Midbrain (tissue), 1 donor: ENCODE results near the gene CHST15.

ENCODE experiments used
- DNase-seq: peaks from one replicate; lab custom pipeline; 2025; lab: John Stamatoyannopoulos, UW

CHST15 gene

DNA sequence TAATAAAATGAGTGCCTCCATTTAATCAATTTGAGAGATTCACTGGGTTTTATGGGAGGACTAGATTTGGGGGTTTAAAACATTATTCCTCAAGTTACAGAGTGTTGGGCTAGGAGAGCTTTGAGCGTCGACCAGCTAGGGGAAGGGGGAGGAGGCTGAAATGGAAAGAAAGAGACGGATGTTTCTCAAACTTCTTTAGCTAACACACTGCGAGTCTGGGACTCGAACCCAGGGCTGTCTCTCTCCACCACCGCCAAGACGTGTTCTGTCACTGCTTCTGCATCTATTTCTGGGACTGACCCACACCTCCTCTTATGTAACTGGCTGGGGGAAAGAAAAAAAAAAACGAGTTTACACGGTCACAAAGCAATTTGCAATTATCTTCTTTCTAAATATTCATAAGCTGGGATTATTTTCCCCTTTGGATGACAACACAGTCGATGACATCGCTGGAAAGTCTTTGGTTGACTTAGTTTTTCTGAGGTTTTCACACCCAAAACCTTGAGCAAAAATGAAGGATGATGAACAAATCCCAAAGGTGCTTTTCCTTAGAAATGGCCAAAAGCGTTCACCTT lies 27.2 kb downstream of the CHST15 start:
- no peak for DNase-seq

DNA sequence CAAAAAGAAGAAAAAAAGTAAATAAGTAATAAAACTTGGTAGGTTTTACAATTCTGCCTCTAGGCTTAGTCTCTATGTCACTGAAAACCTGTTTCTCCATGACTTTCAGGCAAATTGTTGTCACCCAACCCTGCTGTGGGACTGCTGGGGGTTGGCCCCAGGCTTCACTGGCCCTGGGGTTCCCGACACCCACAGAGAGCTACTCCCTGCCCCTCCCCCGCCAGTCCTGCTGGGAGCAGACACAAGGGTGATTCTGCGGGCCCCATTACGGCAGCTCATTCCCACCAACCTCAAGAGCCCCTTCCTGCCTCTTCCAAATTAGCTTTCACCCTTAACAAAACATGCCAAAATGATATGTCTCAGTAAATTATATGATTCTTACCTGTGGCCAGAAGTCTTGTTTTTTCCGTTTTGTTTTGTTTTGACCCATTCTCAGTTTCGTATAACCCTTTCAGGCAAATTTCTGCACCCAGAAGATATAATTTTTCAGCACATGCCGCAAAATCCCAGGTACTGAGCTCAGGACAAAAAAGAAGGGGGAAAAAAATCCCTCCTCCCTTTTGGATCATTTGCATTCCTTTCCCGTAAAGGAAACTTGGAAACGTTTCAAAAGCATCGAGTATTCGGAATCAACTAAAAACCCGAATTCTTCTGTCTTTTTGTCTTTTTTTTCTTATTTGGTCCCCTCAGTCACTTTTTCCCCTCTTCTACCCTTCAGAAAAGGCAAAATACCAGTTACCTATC lies 27.8 kb downstream of the CHST15 start:
- DNase-seq, result no peak

DNA sequence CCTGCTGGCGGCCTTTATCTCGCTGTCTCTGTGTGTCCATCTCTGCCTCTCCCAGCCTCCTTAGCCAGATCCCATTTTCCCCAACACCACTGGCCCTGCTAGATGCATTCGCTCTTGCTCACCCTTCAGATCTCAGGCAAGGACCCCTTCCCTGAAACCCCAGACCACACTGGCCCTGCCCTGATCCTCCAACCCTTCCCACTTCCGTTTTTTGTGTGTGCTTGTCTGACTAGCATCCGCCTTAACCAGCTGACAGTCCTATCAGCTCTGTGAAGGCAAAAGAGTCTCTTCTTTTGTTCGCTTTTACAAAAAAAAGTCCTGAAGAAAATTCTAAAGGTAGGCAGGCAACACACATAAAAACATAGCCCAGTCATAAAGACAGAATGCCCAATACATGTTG lies 28.7 kb downstream of the CHST15 start:
- no peak for DNase-seq

DNA sequence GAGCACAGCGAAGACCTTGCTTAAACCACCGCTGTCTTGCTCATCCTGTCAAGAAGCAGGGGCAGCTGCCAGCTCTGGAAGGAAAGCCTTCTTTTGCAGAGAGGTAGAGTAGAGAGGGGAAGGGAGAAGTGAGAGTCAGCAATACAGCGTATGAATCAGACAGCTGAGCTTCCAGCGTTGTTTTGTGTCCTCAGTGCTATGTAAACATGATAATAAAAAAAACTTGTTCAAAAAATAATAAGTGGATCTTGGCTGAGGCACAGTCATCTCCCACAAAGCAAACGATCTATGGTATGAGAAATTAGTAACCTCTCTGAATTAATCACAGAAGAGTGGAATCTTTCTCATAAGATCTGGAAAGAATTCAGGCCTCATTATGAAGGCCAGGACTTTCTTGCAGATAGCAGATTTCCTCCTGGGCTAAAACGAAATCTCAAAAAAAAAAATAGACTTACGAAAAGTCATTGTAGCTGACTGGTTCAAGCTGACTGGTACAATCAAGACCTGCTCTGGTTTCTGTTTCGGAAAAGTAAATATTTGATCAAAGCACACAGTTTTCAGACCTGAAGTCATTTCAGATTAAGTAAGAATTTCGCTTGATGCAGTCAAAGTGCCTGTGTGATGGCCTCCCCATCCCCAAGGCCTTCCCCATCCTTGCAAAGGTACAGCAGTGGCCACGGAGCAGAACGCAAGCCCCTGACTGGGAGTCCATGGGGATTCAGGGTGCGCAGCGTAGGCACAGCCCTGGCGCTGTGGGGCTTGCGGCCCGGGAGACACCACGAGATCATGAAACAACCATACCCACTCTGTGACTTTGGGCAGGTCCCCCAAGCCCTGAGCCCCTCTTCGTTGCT lies 29.4 kb downstream of the CHST15 start:
- DNase-seq, result peak; percentile 8

DNA sequence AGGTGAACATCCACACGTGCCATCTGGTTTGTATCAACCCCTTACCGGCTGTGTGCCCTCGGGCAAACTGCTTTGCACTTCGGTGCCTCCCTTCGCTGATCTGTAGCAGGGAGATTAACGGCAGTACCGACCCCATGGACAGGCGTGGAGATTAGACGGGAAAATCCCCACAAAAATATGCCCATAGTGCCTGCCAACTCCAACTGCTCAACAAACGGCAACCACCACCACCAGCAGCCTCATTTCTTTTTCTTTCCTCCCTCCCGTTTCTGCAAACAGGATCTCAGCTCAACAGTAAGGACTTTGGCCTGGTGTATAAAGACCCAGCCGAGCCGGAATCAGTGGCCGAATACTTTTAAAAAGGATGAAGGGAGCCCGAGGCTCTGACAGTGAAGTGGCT lies 31.0 kb downstream of the CHST15 start:
- DNase-seq, result no peak

DNA sequence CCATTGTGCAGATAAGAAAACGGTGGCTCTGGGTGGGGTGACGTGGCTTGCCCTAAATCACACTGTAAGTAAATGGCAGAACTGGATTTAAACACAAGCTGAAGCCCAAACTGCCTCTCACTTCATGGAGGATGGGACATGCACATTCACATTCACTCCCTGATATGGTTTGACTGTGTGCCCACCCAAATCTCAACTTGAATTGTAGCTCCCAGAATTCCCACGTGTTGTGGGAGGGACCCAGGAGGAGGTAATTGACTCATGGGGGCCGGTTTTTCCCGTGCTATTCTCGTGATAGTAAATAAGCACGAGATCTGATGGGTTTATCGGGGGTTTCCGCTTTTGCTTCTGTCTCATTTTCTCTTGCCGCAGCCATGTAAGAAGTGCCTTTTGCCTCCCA lies 32.4 kb downstream of the CHST15 start:
- no peak for DNase-seq

DNA sequence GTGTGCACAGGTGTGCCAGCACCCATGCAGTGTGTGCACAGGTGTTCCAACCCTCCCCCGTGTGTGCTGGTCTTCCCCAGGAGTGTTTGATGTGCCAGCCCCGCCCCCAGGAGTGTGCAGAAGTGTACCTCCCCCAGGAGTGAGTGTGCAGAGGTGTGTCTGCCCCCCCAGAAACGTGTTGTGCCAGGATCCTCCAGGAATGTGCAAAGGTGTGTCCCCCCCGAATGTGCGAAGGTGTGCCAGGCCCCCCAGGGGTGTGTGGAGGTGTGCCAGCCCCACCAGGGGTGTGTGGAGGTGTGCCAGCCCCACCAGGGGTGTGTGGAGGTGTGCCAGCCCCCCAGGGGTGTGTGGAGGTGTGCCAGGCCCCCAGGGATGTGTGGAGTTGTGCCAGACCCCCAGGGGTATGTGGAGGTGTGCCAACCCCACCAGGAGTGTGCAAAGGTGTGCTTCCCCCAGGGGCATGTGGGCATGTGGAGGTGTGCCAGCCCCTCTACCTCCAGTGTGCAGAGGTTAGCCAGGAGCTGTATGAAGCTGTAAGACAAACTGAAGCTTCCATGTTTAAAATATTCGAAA lies 33.2 kb downstream of the CHST15 start:
- no peak for DNase-seq

DNA sequence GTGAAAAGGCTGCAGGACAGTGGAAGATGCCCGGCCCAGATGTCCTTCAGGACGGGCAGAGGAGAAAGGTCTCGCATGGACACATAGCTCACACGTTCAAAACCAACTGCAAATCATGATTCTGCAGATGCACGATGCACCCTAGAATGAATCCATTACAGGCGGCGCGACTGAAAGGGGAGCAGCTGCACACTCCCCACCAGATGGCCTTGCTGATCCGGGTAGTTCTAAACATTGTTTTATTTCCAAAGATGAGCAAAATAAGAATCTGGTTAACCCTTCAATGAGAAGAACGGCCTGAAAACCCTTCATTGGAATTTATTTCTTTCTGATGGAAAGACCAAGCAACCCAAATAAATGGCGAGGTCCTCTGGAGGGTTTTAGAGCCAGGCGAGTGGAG lies 33.8 kb downstream of the CHST15 start:
- no peak for DNase-seq

DNA sequence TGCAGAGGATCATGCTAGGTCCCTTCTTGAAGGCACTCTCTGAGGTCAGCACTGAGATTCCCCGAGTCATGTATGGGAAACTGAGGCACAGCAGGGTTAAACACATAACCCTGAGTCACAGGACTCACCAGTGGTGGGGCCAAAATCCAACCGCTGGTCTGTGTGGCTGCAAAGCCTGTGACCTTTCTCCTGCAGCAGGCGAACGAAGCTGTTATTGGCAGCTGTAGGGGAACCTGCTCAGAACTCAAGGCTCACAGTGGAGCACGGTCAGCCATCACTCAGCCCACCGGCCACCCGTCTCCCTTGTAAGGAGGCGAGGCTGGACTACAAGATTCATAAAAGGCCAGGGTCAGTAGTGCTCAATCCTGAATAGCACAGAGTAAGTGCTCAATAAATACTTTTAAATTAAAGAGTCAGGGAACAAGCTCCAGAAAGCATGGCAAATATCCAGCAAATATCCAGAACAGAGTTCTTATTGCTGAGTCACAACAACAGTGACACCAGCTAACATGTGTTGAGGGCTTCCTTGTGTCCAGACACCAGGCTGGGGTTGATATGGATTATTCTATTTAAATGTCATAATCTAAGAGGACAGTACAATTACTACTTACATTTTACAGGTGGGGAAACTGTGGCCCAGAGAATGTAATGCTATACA lies 34.9 kb downstream of the CHST15 start:
- DNase-seq, result no peak

DNA sequence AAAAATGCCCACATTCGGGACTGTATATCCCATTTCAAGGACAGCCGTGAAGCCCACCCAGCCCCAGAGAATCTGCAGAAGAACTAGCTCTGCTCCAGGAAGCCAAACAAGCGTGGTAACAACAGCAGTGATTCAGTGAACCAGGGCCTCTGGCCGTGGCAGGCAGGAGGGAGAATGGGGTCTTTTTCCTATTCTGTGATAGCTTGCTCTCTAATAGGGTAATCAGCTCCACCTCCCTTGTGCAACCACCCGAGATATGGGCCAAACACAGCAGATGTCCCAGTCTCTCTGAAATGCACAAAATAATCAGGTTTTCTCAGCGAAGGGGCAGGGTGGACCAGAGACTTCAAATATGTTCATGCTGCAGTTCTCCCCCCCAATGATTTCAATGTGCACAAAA lies 35.8 kb downstream of the CHST15 start:
- no peak for DNase-seq

DNA sequence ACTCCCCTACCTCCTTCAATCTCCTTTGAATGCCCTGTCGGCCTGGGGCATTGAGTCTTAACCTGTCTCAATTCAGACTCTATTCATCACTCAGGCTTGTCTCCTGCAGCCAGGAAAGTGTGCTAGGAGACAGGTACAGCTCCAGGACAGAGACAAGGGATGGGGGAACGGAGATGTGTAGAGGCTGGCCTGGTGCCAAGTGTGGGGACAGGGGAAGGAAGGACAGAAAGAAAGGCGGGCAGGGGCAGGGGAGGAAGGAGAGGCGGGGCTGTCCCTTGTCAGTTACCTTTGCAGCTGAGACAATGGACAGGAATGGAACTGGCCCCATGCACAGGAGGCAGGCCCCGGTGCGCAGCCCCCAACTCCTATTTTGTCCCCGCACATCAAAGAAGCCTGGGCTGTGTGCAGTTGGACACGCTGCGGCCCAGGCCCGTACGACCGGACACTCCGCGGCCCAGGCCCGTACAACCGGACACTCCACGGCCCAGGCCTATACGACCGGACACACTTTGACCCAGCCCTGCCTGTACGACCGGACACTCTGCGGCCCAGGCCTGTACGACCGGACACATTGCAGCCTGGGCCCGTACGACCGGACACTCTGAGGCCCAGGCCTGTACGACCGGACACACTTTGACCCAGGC lies 36.9 kb downstream of the CHST15 start:
- DNase-seq, result no peak

DNA sequence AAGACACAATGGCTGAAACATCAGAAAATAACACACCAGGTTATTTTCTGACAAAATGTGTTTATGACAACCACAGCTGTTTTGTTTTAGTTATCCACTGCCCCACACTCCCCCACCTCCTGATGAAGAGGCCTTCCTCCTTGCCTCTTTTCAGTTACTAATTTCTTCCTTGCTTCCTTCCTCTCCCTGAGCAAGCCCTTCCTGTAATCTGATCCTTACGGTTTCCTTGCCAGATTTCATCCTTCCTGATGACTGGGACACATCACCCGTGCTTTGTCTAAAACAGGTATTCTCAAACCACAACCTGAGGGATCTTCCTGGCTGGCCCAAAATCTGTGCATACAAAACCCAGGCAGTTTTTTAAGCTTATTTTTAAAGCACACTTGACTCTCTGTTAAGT lies 39.4 kb downstream of the CHST15 start:
- DNase-seq, result no peak

DNA sequence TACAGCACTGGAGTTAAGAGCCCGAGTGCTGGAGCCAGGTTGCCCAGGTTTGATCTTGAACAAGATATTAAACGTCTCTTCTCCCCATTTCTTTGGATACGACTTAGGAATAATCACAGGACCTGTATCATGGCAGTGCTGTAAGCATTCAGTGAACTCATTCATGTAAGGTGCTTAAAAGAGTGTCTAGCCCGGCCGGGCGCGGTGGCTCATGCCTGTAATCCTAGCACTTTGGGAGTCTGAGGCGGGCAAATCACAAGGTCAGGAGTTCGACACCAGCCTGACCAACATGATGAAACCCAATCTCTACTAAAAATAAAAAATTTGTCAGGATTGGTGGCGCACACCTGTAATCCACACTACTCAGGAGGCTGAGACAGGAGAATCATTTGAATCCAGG lies 40.8 kb downstream of the CHST15 start:
- no peak for DNase-seq

DNA sequence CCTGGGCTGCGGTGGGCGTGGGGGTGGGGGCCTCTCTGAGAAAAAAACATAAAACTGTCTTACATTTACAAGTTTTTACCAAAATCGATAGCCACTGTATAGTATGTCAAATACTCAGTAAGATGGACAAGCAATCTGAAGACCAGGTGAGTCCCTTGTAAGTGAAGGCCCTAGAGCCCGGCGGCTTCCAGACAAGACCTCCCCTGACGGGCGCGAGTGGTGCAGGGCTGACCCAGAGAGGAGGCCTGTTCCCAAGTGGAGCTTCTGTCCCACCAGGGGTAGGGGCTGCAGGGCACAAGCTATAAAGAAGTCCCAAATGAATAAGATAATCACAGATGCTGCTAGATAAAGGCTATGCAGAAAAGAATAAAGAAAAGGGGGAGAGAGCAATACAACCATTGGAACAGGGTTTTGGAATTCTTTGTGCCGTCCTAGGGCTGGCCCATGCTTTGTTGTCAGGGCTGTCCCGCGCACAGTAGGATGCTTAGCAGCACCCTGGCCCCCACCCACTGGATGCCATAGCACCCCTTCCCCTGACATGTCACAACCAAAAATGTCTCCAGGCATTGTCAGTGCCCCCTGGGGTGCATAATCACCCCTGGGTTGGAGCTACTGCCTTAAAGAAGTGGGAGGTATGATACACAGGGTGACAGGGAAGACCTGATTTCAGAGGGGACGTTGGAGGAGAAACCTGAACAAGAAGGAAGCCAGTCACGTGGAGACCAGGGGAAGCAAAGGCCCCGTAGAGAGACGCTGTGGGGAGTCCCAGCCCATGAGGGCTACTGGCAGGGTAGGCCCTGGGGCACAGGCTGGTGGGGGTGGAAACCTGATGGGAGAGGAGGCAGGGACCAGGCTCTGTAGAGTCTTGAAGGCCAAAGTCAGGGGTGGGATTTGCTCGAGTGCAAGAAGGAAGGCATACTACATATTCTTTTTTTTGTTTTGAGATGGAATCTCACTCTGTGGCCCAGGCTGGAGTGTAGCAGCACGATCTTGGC lies 43.1 kb downstream of the CHST15 start:
- DNase-seq, result no peak

DNA sequence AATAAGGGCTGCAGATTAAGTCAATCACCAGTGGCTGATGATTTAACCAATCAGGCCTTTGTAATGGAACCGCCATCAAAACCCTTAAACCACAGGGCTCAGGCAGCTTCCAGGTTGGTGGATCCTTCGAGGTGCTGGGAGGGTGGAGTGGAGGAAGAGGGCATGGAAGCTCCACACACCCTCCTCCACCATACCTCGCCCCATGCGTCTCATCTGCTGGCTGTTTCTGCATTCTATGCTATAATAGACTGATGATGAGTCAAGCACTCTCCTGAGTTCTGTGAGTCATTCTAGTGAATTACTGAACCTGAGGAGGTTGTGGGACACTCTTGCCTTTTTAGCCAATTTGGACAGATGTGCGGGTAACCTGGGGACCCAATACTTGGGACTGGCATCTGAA lies 43.9 kb downstream of the CHST15 start:
- no peak for DNase-seq

DNA sequence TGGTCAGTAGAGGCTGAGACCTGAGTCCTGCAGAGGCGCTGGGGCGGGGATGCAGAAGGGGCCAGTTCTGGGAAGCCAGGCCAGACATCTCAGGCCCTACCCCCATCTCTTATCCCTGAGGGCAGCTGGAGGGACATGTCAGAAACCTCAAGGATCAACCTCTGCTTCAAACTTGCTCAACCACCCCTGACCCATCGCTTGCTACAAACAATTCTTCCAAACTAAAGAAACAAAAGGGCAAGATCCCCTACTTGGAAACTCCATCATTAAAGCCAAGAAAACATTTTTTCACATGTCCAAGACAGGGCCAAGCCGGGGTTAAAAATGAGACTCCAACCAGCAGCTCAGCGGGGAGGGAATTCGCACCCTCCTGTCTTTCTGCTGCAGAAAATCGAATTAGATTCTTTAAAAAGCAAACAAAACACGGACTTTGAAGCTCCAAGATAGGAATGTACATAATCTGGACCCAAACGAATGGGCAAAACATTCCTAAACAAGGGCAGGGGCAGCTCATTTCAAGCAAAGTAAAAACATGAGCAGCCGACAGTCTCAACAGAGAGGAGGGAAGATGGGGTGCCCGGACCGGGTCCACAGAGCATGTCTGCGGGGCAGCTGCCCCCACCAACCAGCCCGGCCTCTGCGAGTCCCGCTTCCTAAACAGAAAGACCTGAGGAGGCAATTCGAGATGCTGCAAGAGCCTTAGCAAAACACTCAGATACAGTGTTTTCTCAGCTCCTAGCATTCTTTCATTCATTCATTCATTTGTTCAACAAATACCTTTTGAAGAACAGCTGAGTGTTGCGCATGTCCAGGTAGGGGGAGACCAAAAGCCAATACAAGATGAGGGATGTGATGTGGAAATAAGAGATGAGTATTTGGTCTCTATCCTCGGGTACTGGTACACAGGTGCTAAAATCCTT lies 44.8 kb downstream of the CHST15 start:
- no peak for DNase-seq

DNA sequence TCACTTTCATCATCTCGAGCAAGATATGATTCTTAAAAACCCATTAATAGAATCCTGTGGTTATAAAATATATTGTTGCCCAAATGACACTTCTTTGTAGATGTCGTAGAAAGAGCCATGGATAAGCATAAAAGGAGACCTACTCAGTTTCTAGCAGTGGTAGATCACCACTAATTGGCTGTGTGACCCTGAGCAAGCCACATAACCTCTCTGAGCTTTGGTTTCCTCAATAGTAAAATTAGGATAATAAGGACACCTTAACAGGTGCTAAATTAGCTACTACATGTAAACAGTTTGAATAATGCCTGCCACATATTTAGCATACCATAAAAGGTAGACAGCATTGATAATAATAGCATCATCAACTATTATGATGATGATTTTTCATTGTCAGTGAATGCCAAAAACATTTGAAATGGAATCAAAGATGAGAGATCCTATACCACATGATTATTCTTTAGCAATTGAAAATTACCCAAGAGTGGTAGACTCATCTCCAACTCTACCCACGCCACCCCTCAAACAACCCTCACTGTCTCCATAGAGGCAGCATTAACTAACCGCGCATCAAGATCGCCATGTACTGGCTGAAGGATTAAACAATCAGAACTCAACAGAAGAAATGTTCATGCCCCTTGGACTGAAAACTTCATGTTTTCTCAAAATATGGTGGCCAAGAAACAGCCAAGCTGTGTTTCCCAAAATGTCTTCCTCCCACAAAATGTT lies 45.8 kb downstream of the CHST15 start:
- no peak for DNase-seq

DNA sequence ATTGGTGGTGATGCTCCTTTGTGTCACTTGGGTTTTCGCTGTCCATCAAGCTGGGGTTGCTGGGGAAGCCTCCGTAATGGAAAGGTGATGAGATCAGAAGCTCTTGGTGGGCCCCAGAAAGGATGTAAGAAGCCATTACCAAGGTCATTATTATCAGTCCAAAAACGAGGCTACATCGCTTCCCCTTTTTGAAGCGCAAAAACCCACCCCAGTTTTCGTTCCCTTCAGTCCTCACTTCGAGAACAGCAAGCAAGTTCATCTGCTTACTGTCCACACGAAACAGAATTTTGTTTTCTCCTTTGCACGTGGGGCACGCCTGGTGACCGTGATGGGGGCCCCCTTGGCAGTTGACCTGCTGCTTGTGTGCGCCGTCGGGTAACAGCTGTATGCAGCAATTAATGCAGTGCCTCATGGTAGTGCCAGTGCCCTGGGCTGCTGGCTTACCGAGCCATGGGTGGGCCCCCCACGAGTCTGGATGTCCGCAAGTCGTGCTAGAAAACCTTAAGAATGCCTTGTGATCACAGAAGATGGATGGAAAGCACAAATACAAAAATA lies 47.5 kb downstream of the CHST15 start:
- DNase-seq, result no peak
